Parathyroid adenoma (tissue), 2 donors: Measurements from ENCODE around the gene NOXRED1.
A peak's percentile ranks its signal among the peaks of the same experiment; 100 is the strongest.

ENCODE experiments used
- H2AFZ ChIP-seq: fragments of 300-600 bp; sonication (generic); one replicate; pipeline ENCODE4 v1.7.0; 2017; ENCODE audit warnings: antibody characterized with exemption, mild to moderate bottlenecking
- H3K27ac ChIP-seq: fragments of 300-600 bp; sonication (generic); one replicate; pipeline ENCODE4 v1.7.0; 2017
- H3K27me3 ChIP-seq: fragments of 300-600 bp; sonication (generic); one replicate; pipeline ENCODE4 v1.7.0; 2017; ENCODE audit warnings: low read length; ENCODE audit not compliant: control insufficient read depth, insufficient read depth
- H3K36me3 ChIP-seq: fragments of 300-600 bp; sonication (generic); one replicate; pipeline ENCODE4 v1.7.0; 2017; ENCODE audit warnings: low read length; ENCODE audit not compliant: control insufficient read depth, insufficient read depth
- H3K4me1 ChIP-seq: fragments of 300-600 bp; sonication (generic); one replicate; pipeline ENCODE4 v1.7.0; 2017; ENCODE audit warnings: control low read depth
- H3K4me2 ChIP-seq: fragments of 300-600 bp; sonication (generic); one replicate; pipeline ENCODE4 v1.7.0; 2017; ENCODE audit warnings: low read length
- H3K4me3 ChIP-seq: fragments of 300-600 bp; sonication (generic); one replicate; pipeline ENCODE4 v1.7.0; 2017; ENCODE audit warnings: low read depth, low read length
- H3K79me2 ChIP-seq: fragments of 300-600 bp; sonication (generic); one replicate; pipeline ENCODE4 v1.7.0; 2017; ENCODE audit warnings: control low read depth
- H3K9ac ChIP-seq: fragments of 300-600 bp; sonication (generic); one replicate; pipeline ENCODE4 v1.7.0; 2017; ENCODE audit warnings: mild to moderate bottlenecking
- H3K9me3 ChIP-seq: fragments of 300-600 bp; sonication (generic); one replicate; pipeline ENCODE4 v1.7.0; 2017; ENCODE audit warnings: low read length; ENCODE audit not compliant: control insufficient read depth
- TF ChIP-seq, protein P1 (sequence below): fragments of 300-600 bp; sonication (generic); IDR thresholded peaks from one replicate; pipeline ENCODE4 v1.7.0; 2017; ENCODE audit warnings: antibody characterized with exemption, mild to moderate bottlenecking
- donor health status: primary hyperparathyroidism.

NOXRED1 gene

DNA sequence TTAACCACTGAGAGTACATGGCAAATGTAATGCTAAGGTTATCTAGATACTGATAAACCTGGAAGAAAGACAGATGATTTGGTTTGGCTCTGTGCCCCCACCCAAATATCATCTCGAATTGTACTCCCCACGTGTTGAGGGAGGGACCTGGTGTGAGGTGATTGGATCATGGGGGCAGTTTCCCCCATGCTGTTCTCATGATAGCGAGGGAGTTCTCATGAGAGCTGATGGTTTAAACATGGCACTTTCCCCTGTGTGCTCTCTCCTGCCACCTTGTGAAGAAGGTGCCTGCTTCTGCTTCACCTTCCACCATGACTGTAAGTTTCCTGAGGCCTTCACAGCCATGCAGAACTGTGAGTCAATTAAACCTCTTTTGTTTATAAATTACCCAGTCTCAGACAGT, 14.2 kb downstream of the NOXRED1 start:
- no peak overlapping the region for H3K27ac ChIP-seq
- TF ChIP-seq, protein P1, sequence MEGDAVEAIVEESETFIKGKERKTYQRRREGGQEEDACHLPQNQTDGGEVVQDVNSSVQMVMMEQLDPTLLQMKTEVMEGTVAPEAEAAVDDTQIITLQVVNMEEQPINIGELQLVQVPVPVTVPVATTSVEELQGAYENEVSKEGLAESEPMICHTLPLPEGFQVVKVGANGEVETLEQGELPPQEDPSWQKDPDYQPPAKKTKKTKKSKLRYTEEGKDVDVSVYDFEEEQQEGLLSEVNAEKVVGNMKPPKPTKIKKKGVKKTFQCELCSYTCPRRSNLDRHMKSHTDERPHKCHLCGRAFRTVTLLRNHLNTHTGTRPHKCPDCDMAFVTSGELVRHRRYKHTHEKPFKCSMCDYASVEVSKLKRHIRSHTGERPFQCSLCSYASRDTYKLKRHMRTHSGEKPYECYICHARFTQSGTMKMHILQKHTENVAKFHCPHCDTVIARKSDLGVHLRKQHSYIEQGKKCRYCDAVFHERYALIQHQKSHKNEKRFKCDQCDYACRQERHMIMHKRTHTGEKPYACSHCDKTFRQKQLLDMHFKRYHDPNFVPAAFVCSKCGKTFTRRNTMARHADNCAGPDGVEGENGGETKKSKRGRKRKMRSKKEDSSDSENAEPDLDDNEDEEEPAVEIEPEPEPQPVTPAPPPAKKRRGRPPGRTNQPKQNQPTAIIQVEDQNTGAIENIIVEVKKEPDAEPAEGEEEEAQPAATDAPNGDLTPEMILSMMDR = peak; percentile 30
- H3K4me2 ChIP-seq = no peak overlapping the region

DNA sequence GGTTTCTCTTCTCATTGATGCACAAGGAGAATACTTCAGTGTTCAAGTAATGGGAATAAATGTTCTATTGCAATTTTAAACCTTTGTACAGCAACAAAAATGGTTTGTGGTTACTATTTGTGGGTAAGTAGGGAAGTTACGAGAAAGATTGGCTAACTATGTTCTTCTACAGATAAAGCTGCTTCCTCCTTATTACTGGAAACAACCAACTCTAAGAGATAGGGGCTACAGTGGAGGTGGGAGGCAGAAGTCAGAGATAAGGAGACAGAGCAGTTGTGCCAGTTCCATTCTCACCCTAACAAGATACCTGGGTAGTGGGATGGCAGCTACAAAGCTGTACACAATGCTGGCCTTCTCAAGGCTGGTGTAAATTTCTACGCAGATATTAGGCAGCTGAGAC, 16.2 kb downstream of the NOXRED1 start:
- Histone ChIP-seq H3K27ac (no peak overlapping the region), H3K4me3 (no peak overlapping the region), H3K27me3 (no peaks in the 10 kb centered on the region), H3K36me3 (no peaks in the 10 kb centered on the region), H3K4me2 (no peak overlapping the region), H3K79me2 (no peaks in the 10 kb centered on the region), H2AFZ (no peak overlapping the region), H3K9me3 (no peaks in the 10 kb centered on the region), H3K9ac (no peak overlapping the region), H3K4me1 (no peaks in the 10 kb centered on the region)
- TF ChIP-seq, protein P1 = no peak

More for the DNA sequence above, 14.2 kb downstream of the NOXRED1 start:
- no peaks in the 10 kb centered on the region for H3K4me1 ChIP-seq
- no peak overlapping the region for H3K9ac ChIP-seq
- H3K9me3 ChIP-seq = no peaks in the 10 kb centered on the region
- H2AFZ ChIP-seq = peak overlapping the region; percentile 71
- H3K4me3 ChIP-seq = no peak overlapping the region
- H3K36me3 ChIP-seq = no peaks in the 10 kb centered on the region
- H3K79me2 ChIP-seq = no peaks in the 10 kb centered on the region
- no peaks in the 10 kb centered on the region for H3K27me3 ChIP-seq

DNA sequence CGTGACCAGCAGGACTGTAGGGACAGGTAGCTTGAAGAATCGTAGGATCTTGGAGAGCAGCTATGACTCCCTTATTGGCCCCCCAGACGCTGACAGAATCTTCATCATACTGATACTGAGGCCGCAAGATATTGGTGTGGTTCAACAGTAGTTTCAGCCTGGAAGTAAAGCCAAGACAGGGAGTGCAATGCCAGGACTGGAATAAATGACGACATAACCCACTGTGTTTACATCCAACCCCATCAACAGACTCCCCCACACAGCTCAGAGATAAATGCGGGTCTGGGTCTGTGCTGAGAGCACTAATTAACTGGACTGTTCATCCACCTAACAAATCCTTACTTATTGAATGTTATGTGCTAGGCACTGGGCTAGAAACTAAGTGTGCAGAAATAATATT, 16.6 kb downstream of the NOXRED1 start:
- Histone ChIP-seq H3K4me3 (no peak overlapping the region), H2AFZ (no peak overlapping the region), H3K79me2 (no peaks in the 10 kb centered on the region), H3K4me1 (no peaks in the 10 kb centered on the region), H3K9ac (no peak overlapping the region), H3K27me3 (no peaks in the 10 kb centered on the region), H3K27ac (no peak overlapping the region), H3K9me3 (no peaks in the 10 kb centered on the region), H3K36me3 (no peaks in the 10 kb centered on the region), H3K4me2 (no peak overlapping the region)
- TF ChIP-seq, protein P1 = no peak

- TF ChIP-seq, protein P1 = no peak
- Histone ChIP-seq H3K4me1 (no peaks in the 10 kb centered on the region), H3K27me3 (no peaks in the 10 kb centered on the region), H2AFZ (no peak overlapping the region), H3K36me3 (no peaks in the 10 kb centered on the region), H3K27ac (no peak overlapping the region), H3K79me2 (no peaks in the 10 kb centered on the region), H3K9ac (no peak overlapping the region), H3K9me3 (no peaks in the 10 kb centered on the region), H3K4me3 (no peak overlapping the region), H3K4me2 (no peak overlapping the region)
Measured at GRCh38 chr14:77406086-77406485, 17.2 kb downstream of the NOXRED1 start.

DNA sequence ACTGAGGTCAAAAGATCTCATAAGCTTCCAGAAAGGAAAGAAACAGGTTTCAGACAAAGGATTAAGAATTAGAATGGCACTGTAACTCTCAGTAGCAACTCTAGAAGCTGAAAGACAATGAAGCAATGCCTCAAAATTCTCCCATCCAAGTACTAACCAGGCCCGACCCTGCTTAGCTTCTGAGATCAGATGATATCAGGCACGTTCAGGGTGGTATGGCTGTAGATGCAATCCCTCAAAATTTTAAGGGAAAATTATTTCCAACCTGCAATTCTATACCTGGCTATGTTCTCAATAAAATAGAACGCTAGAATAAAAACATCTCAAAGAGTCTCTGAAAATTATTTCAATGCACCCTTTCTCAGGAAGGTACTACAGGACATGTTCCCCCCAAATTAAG, 19.6 kb downstream of the NOXRED1 start:
- TF ChIP-seq, protein P1 = no peak
- no peak overlapping the region for H2AFZ ChIP-seq

More for the DNA sequence above, 19.6 kb downstream of the NOXRED1 start:
- no peak overlapping the region for H3K27ac ChIP-seq
- H3K79me2 ChIP-seq = no peaks in the 10 kb centered on the region
- no peaks in the 10 kb centered on the region for H3K27me3 ChIP-seq
- no peaks in the 10 kb centered on the region for H3K9me3 ChIP-seq
- H3K9ac ChIP-seq = no peak overlapping the region
- H3K4me1 ChIP-seq = peaks cover 3% of the 10 kb centered on the region
- H3K4me3 ChIP-seq = no peak overlapping the region
- H3K36me3 ChIP-seq = no peaks in the 10 kb centered on the region
- H3K4me2 ChIP-seq = no peak overlapping the region
